Ecto neural progenitor cell (in vitro differentiated cells): ENCODE results near the gene ZNF366.

ENCODE experiments used
- DNase-seq: peaks from one replicate; pipeline ENCODE4 v3.0.0-alpha.2; 2018; ENCODE audit warnings: low spot score

ZNF366 gene

DNA sequence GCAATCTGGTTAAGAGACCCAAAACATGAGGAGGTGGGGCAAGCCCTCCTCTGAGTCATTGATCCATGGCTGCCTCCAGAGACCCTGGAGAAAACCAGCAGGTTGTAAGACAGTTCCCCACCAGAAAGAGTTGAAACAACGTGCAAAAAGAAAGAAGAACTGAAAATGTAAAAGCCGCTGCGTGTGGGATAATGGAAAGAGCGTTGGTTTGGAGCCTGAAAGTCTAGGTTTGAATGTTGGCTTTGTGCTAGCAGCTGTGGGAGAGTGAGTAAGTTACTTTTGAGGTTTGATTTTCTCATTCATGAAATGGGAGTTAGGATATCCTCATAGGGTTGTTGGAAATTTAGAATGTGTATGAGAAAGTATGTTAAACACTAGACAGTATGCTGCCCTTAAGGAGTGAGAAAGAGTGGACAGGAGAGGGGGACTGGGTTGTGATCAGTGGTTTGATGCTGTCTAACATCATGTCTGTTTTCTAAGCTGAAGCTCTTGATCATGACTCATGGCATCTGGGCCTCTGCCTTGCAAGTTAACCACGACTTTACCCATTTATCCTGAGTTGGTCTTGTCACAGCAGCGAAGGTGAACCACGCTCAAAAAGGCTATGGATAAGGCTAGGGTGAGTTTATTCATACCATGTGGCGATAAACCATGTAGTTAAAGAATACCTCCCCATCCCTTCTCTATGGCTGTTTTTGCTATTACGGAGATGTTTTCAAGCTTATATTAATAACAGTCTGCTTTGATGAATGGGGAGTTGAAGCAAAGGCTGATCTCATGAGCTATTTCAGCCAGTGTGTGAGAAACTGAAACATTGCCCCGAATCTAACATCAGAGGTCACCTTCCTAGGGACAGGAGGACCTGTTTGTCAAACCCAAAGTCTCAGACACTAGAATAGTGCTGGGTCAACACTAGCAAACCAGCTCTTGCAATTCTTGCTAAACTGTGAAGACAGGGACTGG is 41.3 kb downstream of the ZNF366 start:
- DNase-seq, result no peak

DNA sequence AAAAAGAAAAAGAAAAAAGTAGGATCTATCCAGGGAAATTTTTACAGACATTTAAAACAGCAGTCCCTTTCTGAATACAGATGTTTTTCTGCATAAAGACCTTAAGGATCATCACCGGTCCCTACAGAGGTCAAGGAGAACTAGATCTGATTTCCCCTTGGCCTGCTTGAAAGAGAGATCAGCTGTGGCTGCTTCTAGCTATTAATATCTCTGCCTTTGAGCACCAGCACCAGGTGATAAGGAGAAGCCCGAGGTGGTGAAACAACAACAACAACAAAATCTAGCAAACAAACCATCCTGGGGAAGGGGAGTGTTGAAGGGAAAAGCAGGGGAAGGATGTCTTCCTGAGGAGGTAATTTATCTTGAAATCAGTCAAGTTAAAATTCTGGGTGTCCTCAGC is 42.1 kb downstream of the ZNF366 start:
- no peak for DNase-seq

DNA sequence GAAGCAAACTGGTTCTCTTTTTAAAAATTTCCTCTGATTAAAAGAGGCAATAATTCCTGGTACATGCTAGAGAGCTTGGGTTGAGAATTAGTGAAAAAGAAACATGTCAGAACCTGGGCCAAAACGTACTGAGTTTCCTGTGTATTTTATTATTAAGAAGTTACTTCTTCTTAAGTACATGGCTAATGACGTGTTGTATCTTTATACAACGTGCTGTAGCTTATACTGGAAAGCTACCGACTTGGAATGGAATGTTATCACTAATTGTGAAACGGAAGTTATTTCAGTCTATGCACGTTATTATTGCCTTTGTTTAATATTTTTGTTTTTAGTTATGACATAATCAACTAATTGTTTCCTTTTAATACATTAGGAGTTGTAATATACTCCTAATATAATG is 43.1 kb downstream of the ZNF366 start:
- no peak for DNase-seq

DNA sequence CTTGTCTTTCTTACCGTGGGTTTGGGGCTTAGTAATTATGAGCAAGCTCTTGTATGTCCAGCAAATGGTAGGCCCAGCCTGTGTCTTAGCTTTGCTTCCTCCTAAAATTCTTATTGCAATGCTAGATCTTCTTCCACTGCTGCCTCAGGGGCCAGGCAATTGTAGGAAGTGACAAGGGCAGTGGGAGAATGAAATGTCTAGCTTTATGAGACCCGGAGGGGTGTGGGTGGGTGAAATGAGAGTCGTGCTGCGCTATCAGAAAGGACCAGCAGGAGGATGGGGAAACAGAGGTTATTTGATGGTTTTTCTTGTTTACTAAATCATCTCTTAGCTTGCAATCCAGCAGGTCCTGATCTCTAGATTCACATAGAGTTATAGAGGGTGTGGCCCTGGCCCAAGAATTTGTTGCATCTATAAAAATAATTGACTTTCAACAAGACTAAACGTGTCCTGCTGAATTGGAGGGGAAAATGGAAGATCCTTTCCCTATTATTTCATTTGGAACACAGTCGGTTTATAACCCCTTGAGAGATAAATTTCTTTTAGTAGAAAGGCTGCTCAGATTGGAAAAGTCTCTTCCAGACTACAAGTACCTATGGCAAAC is 43.7 kb downstream of the ZNF366 start:
- no peak for DNase-seq

DNA sequence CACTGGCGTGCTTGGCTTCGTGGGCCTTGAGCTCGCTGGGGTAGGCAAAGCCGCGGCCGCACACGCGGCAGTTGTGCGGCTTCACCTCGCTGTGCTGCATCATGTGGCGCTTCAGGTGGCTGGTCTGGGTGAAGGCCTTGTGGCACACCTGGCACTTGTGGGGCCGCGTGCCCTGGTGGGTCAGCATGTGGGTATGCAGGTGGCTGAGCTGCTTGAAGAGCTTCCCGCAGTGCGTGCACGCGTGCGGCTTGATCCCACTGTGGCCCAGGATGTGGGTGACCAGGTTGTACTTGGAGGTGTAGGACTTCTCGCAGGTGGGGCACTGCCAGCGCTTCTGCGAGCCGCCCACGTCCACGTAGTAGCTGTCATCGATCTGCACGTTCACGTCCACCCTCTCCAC is 46.8 kb downstream of the ZNF366 start:
- DNase-seq, result no peak

DNA sequence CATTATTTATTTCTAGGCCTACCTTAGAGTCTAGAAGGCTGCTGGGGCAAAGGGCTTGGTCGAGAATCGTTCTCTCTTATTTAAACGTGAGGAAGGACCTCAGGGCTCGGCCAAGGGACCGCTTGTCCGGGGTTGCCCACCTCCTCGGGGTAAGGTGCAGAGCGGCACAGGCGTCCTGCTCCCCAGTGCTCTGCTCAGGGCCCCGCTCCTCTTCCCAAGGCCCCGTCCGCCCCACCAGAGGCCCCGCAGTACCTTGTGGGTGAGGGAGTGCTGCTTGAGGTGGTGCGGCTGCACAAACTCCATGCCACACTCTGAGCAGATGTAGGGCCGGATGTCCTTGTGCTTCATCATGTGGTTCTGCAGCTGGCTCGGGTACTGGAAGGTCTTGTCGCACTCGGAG is 47.3 kb downstream of the ZNF366 start:
- DNase-seq, result no peak

DNA sequence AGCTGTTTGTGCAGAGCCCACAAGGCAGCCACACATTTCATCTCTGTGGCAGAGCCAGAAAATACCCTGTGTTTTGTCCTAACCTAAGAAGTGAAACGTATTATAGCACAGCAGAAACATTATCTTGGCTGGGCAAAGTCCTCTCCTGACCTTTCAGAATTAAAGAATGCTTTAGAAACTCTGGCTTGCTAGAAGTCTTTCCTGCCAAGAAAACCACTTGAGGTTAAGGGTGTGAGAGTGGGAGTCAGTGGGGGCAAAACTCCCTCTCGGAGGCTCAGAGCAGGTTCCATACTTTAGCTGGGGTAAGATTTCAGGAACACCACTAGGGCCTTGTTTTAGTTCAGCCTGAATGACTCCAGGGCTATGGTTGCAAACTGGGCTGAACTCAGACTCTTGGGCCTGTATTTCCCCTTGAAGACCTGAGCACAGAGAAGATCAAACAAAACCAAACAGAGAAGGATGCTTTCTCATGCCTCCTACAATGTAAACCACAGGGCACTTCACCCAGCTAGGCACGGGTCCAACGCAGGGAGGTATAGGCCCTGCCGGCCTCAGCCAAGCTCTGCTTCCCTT is 48.0 kb downstream of the ZNF366 start:
- DNase-seq, result no peak

DNA sequence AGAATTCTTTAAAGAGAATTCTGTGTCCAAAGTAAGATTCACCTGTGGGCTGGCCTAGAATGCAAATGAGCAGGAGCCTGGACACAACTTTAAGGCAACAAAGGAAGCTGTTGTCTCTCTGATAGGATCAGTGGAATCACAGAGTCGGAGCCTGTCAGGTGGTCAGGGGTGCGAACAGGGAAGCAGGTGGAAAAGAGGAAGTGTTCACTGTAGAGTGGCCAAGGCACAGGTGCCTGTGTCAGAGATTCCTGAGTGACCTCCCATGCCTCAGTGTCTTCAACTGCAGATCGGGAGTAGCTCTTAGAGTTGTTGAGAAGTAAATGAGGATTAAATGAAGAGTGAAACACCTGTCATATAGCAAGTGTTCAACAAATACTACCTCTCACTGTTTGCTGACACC is 48.8 kb downstream of the ZNF366 start:
- DNase-seq, result no peak

DNA sequence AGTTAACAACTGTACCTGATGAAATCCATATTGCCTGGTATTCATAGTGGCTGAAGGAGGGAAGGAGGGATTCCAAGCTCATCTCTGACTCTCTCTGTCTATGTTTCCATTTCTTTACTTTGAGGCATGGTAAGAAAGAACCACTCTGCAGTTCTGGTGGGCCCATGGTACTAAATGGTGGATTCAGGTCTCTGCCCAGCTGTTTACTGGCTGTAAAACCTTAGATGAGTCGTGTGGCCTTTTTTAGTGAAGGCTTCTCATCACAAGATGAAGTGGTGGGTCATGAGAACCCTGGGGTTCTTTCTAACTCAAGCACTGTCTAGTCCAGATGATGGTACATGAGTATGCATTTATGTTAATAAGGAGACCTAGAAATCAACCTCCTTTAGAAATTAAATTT is 49.7 kb downstream of the ZNF366 start:
- DNase-seq, result no peak

DNA sequence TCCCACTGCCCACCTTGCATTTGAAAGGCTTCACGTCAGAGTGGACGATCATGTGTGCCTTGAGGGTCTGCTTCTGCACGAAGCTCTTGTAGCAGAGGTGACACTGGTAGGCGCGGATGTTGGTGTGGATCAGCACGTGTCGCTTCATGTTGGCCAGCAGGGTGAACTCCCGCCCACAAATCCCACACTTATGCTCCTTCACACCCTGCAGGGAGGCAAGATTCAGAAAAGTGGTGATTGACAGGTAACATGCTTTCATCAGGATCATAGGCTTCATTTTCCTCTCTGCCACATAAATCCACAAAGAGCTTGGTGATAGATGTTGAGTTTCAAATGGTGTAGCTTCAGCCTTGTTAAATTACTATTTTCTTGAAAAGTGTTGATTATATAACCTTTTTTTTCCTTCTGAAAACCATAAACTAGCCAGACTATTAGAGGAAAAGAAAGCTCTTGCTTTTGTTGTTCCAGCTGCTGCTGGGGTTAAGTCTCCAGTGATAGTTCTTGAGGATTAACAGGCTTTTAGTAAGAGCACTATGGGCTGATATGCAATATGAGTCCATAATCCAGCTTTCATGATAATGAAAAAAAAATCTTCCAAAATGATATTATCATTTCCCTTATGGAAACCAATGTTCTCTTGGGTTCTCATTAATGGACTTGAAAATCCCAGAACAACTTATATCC is 50.7 kb downstream of the ZNF366 start:
- DNase-seq, result no peak

DNA sequence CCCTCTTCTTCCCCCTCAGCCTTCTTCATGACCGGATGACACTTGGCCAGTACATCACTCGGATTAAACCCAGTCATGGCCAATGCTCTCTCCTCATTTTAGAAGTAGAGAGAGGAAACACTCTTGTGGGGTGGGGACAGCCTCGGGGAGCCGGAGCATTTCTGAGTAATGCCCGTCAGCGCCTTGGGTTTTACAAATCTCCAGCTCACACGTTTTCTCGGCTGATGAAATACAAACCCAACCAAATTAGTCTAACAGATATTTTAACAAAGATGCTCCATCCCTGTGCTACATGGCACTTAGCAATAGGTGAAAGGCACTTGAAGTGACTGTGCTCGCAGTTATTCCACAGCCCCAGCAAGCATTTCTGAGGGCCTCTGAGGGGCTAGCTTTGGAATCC is 51.7 kb downstream of the ZNF366 start:
- DNase-seq, result no peak

DNA sequence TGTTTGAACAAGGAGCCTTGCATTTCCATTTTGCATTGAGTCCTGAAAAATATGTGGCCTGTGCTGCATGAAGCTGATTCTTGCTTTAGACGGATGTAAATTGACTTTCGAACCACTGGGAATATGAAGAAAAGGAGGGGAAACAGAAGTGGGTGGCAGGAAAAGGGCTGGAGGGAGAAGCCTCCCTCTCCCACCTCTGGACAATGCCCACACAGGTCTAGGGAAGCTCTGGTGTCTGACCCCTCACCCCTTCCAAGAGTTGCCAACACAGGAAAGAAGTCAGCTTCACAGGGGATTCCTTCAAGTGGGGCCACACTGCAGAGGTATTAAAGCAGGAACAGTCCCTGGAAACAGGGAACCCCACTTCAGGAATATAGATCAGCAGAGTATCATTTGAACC is 52.2 kb downstream of the ZNF366 start:
- no peak for DNase-seq

DNA sequence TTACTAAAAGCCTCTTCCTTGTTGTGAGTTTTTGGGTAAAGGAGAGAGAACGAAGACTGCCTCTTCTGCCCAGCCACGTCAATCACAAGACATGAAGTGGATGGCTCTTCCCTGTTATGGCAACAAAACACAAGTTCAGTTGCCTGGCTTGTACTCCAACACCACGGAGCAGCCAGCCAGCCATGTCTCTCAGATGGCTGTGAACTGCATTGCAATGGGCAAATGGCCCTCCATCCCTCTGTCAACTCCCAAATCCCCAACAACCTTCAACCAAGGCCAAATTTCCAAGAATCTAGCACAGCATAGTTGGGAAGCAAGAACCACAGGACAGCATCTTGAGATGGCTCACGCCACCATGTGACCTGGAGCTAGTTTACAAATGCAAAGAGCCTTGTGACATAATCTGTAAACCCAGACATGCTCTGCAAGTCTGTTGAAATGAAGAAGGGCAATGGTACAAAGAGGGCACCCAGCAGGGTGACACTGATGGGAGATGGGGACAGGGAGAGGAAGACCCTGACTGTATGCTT is 53.9 kb downstream of the ZNF366 start:
- DNase-seq, result no peak

DNA sequence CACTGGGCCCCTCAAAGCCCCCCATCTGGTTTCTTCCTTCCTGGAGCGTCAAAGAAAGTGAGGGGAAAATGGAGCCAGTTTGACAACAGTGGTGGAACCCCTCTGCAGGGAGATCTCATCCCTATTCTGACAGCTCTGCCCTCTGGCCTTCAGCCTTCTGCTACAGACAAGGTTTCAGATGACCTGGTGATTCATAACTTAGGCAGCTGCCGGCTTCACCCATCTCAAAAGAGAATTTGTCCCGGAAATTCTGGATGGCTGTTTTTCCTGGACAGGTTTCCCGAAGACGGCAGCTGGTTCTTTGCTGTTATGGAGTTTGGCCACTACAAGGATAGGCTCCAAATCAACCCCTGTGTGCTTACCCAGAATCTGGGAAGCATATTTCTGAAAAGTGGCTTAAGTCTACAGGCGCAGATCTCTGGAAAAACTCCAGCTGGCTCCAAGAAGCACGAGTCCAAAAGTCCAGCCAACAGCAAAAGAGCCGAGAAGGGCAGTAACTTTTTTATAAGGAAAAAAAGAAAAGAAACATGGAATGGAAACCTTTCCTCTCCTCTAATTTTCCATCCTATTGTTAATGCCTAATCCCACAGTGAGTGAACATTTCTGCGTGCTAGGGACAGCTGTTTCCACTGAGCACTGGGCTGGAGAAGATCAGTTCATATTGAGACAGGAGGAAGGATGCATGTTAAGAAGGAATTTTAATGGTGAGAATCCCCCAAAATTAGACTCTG is 54.5 kb downstream of the ZNF366 start:
- DNase-seq, result no peak

DNA sequence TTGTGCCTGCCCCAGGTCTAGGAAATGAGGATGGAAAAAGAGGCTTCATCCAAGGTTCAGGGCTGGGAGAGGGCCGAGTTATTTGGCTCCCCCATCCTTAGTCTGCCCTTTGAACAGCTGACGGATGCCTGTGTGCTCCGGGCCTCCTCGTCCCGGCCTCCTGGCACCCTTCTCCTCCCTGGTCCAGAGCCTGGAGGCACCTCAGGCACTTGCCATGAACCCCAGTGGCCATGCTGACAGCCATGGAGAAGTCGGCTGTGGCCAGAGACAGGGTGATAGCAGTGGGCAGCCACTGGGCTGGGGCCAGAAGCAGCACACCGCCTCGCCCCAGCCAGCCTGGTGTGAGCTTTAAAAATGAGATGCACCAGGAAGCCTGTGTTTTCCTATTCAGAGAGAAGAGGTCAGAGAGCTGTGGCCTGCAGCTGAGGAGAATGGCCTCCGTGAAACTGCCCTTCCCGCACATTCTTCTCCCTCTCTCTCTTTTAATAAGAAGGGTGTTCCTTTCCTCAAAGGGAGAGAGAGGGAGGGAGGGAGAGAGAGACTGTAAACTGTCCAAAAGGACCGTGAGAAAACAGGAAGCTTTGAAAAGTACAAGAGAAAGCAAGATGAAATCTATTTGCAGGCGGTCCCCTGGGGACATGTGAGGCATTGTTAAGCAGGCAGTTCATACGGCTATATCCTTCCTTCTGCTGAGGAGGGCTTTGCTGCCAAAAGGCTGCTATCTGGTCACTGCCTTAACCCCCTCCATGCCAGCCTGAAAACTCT is 55.3 kb downstream of the ZNF366 start:
- no peak for DNase-seq

DNA sequence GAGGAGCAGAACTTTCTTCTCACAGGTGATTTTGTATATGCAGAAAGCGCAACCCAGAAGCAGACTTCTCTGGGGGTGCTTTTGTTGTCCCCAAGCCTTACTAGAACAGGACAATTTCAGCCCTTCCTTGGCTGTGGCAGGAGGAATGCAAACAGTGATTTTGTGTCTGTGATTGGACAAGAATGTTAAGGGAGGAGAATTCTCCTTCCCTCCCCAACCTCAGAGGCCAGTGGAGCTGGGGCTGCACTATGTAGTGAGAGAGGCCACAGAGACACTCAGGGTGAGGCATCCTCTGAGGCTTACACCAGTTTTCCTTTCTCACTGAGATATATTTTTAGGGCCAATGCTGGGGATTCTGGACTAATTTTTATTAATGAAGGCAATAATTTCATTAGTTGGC is 58.8 kb downstream of the ZNF366 start:
- no peak for DNase-seq

DNA sequence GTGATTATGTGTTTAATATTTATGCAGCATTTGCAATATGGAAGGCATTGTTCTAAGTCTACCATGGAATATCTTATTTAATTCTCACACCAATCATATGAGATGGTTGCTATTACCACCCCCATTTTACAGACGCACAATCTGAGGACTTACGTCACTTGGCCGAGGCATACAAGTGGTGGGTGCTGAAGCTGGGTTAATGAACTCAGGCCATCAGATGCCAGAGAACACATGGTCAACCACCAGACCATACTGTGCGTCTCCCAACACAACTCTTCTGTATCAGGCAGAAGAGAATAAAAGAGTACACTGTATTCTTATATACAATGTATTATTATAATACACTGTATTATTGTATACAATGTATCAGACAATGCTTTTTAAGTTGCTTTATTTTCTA is 59.5 kb downstream of the ZNF366 start:
- DNase-seq, result no peak

DNA sequence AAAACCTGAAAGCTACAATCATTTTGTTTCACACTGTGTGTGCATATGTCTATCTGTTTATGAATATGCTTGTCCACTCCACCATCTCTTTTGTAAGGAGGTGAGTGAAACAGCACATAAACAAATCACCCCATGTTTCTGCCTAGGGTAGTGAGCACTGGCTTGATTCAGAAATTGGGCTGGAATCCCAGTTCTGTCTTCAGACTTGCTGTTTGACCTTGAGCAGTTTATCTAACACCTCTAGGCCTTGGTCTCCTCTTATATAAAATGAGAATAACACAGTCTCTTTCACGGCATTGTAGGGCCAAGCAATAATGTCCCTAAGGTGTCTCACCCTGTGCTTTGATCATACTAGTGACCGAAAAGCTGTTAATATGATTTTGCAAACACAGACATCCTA is 61.2 kb downstream of the ZNF366 start:
- no peak for DNase-seq

DNA sequence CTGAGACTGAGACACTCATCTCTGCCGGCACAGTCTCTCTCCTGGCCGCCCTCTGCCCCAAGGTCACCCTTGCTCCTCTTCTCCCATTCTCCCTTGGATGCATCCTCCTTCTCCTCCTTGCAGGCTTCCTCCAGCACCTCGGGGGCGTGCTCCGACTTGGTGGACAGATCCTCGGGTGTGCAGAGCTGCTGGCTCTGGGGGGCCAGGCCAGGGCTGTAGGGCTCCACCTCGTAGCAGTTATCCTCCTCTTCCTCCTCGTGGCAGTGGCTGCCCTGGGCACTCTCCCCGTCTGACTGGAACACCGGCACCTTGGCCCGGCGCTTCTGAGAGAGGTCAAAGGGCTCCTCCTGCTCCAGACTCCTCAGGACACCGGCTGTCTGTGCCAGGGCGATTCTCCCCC is 63.3 kb downstream of the ZNF366 start:
- DNase-seq, result no peak

DNA sequence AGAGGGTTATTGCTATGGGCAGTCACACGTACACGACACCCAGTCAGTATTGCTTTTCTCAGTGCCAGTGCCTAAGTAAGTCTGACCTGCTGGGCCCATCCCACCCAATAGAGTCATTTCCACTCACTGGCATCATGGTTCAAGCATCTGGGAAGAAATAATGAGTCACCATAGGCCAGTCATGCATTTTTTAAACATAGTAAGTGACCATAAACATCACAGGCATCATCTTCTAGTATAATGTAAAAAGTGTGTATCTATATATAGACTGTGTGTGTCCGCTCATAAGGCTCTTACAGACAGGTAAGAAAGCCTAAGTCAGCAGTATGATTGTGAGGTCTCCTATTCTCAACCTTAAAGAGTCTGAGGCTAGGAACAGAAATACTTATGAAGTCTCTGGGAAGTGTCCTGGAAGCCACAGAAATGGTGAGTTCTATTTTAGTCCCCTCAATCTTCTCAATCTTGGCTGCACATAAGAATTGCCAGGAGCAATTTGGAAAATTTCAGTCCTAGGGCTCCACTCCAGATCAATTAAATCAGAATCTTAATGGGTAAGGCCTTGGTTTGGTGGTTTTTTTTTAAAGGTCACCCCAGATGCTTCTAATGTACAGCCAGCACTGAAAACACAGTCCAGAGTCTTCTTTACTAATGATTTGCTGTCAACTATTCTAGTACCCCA is 65.2 kb downstream of the ZNF366 start:
- no peak for DNase-seq
